H9 (cell line): ENCODE measurements around the gene ARF1. TPM values are rescaled to one million over a fixed set of nuclear protein-coding genes. Genes with fewer than 3 reads are reported as not detected.

Experiments used
- DNase-seq: peaks from one replicate; pipeline ENCODE4 v3.0.0-alpha.2; 2017
- H2AFZ ChIP-seq: one replicate; pipeline ENCODE4 v1.6.1; 2013; ENCODE audit warnings: mild to moderate bottlenecking, low read length, control low read depth, moderate library complexity
- H2AK5ac ChIP-seq: 2 replicates; pipeline ENCODE4 v1.6.1; 2013; ENCODE audit warnings: low read length, control low read depth, mixed read lengths; ENCODE audit not compliant: insufficient read length
- H2BK120ac ChIP-seq: one replicate; pipeline ENCODE4 v1.6.1; 2013; ENCODE audit warnings: low read depth, mild to moderate bottlenecking, low read length, control low read depth, inconsistent platforms; ENCODE audit not compliant: poor library complexity, severe bottlenecking
- H2BK12ac ChIP-seq: 2 replicates; pipeline ENCODE4 v1.6.1; 2013; ENCODE audit warnings: low read length, control low read depth, mixed read lengths, low read depth; ENCODE audit not compliant: insufficient read length
- H2BK15ac ChIP-seq: 2 replicates; pipeline ENCODE4 v1.6.1; 2013; ENCODE audit warnings: low read depth, low read length, control low read depth
- H2BK20ac ChIP-seq: one replicate; pipeline ENCODE4 v1.6.1; 2013; ENCODE audit warnings: low read depth, mild to moderate bottlenecking, low read length, control low read depth, inconsistent platforms; ENCODE audit not compliant: poor library complexity, severe bottlenecking
- H2BK5ac ChIP-seq: 2 replicates; pipeline ENCODE4 v1.6.1; 2013; ENCODE audit warnings: low read length, control low read depth, mixed read lengths; ENCODE audit not compliant: insufficient read length
- H3K14ac ChIP-seq: 2 replicates; pipeline ENCODE4 v1.6.1; 2013; ENCODE audit warnings: low read length, control low read depth; ENCODE audit not compliant: insufficient read depth
- H3K18ac ChIP-seq: 2 replicates; pipeline ENCODE4 v1.6.1; 2013; ENCODE audit warnings: low read depth, mild to moderate bottlenecking, mixed read lengths, low read length, control low read depth; ENCODE audit not compliant: insufficient read length
- H3K23ac ChIP-seq: 2 replicates; pipeline ENCODE4 v1.6.1; 2013; ENCODE audit warnings: low read length, control low read depth, mixed read lengths, low read depth; ENCODE audit not compliant: insufficient read length
- H3K23me2 ChIP-seq: 2 replicates; pipeline ENCODE4 v1.6.1; 2013; ENCODE audit warnings: low read depth, mild to moderate bottlenecking, mixed read lengths, low read length, control low read depth; ENCODE audit not compliant: insufficient read length, poor library complexity, severe bottlenecking
- H3K27ac ChIP-seq: 2 replicates; pipeline ENCODE4 v1.5.1; 2013; ENCODE audit warnings: low read length, control low read depth, mixed read lengths, low read depth; ENCODE audit not compliant: insufficient read length
- H3K27me3 ChIP-seq: 2 replicates; pipeline ENCODE4 v1.6.1; 2013; ENCODE audit warnings: low read length, control low read depth, inconsistent platforms; ENCODE audit not compliant: insufficient read depth
- H3K4ac ChIP-seq: 2 replicates; pipeline ENCODE4 v1.6.1; 2013; ENCODE audit warnings: low read depth, mild to moderate bottlenecking, control low read depth, inconsistent platforms, low read length, moderate library complexity
- H3K4me1 ChIP-seq: 2 replicates; pipeline ENCODE4 v1.6.1; 2013; ENCODE audit warnings: low read length, control low read depth, inconsistent platforms; ENCODE audit not compliant: insufficient read depth
- H3K4me2 ChIP-seq: 2 replicates; pipeline ENCODE4 v1.6.1; 2013; ENCODE audit warnings: low read length, control low read depth, mixed read lengths; ENCODE audit not compliant: insufficient read length, insufficient read depth
- H3K56ac ChIP-seq: 2 replicates; pipeline ENCODE4 v1.6.1; 2013; ENCODE audit warnings: low read depth, mild to moderate bottlenecking, mixed read lengths, low read length, control low read depth; ENCODE audit not compliant: insufficient read length
- H3K79me1 ChIP-seq: 2 replicates; pipeline ENCODE4 v1.6.1; 2013; ENCODE audit warnings: low read depth, mild to moderate bottlenecking, moderate library complexity, low read length, control low read depth, inconsistent platforms; ENCODE audit not compliant: insufficient read depth, poor library complexity, severe bottlenecking
- H3K79me2 ChIP-seq: 2 replicates; pipeline ENCODE4 v1.6.1; 2013; ENCODE audit warnings: low read length, control low read depth, inconsistent platforms; ENCODE audit not compliant: insufficient read depth
- H3K9ac ChIP-seq: 2 replicates; pipeline ENCODE4 v1.6.1; 2013; ENCODE audit warnings: low read length, control low read depth, mixed read lengths; ENCODE audit not compliant: insufficient read length; ENCODE audit errors: extremely low read depth
- H3K9me3 ChIP-seq: one replicate; pipeline ENCODE4 v1.6.1; 2013; ENCODE audit warnings: low read depth, low read length, inconsistent platforms; ENCODE audit not compliant: control insufficient read depth
- H3T11ph ChIP-seq: one replicate; pipeline ENCODE4 v1.6.1; 2013; ENCODE audit warnings: mild to moderate bottlenecking, low read length, control low read depth, inconsistent platforms
- H4K20me1 ChIP-seq: one replicate; pipeline ENCODE4 v1.6.1; 2013; ENCODE audit not compliant: control insufficient read depth, insufficient read length, insufficient read depth
- H4K5ac ChIP-seq: 2 replicates; pipeline ENCODE4 v1.6.1; 2013; ENCODE audit warnings: low read depth, mild to moderate bottlenecking, mixed read lengths, low read length, control low read depth; ENCODE audit not compliant: insufficient read length
- H4K8ac ChIP-seq: replicated peaks from 2 replicates; pipeline ENCODE4 v1.6.1; 2013; ENCODE audit warnings: low read length, control low read depth, mixed read lengths, low read depth; ENCODE audit not compliant: insufficient read length
- H4K91ac ChIP-seq: 2 replicates; pipeline ENCODE4 v1.6.1; 2013; ENCODE audit warnings: low read depth, mild to moderate bottlenecking, moderate library complexity, mixed read lengths, low read length, control low read depth; ENCODE audit not compliant: insufficient read length
- H3K27ac Mint-ChIP-seq, 3 experiments: 2 replicates in 2 of 3; 3 replicates in 1 of 3; pipeline ENCODE4 v1.8.0; 2020 to 2021; ENCODE audit warnings: mixed read lengths in 3 of 3, mild to moderate bottlenecking in 1 of 3, moderate library complexity in 1 of 3
- H3K27me3 Mint-ChIP-seq: 2 replicates; pipeline ENCODE4 v1.8.0; 2021; ENCODE audit warnings: low read depth, mild to moderate bottlenecking, moderate library complexity, mixed read lengths
- H3K36me3 Mint-ChIP-seq, 3 experiments: 2 replicates in 2 of 3; 3 replicates in 1 of 3; pipeline ENCODE4 v1.8.0; 2020 to 2021; ENCODE audit warnings: low read depth in 3 of 3, mixed read lengths in 3 of 3; ENCODE audit not compliant: insufficient read depth in 1 of 3
- H3K4me1 Mint-ChIP-seq, 2 experiments: 2 replicates each; pipeline ENCODE4 v1.8.0; 2020; ENCODE audit warnings: mixed read lengths in 2 of 2
- H3K4me3 Mint-ChIP-seq, 2 experiments: 2 replicates in 1 of 2; 3 replicates in 1 of 2; pipeline ENCODE4 v1.8.0; 2020 to 2021; ENCODE audit warnings: mild to moderate bottlenecking in 2 of 2, mixed read lengths in 2 of 2, moderate library complexity in 1 of 2
- H3K9me3 Mint-ChIP-seq, 2 experiments: 2 replicates in 1 of 2; 3 replicates in 1 of 2; pipeline ENCODE4 v1.8.0; 2020; ENCODE audit warnings: mild to moderate bottlenecking in 2 of 2, mixed read lengths in 2 of 2, moderate library complexity in 1 of 2
- WGBS: extraction: QIAGEN DNeasy Blood & Tissue Kit; methylation state at CpG from one replicate; pipeline ENCODE4 v1.1.7; 2013; ENCODE audit warnings: missing lambda C conversion rate, low lambda C conversion rate, mixed read lengths; ENCODE audit not compliant: insufficient read length; ENCODE audit errors: extremely low coverage; 5-methylcytosine and 5-hydroxymethylcytosine counted together
- total RNA-seq: library from RNA; stranded (reverse); gene quantifications from 2 replicates; pipeline ENCODE4 v1.2.1, GENCODE V29; 2021
- TF ChIP-seq, protein P1 (sequence below): fragments of 200-600 bp; sonication (generic); conservative IDR thresholded peaks from 3 replicates; pipeline ENCODE4 v1.8.0; 2021; ENCODE audit warnings: antibody characterized with exemption, mild to moderate bottlenecking

ARF1 gene
- total RNA-seq, 1 experiment from 2014 or later: 258 TPM

DNA sequence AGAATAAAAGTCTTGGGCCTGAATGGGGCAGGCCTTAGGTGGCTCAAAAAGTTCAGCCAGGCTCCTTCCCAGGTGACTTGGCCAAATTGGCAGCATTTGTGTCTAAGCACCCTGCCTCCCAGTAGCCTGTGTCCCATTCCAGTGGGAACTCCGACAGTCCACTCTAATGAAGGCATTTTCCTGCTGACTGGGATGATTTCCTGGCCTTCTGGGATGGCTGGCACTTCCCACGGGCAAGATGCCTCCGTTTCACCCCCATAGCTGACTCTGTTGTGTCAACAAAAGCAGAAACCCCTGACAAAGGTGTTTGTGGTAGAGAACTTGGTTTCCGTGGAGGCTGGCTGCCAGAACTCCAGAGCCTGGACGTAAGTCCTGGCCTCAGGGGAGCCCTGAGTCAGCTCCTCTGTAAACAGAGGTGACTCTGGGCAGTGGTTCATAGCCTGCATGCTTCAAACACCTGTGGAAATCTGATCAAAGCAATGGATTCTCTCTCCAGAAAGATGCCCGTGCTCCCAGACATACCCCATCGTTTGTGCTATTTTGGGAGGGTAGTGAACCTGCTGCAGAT is 39.1 kb upstream of the ARF1 start:
- H3T11ph ChIP-seq: no peak overlapping the region
- no peaks in the 10 kb centered on the region for H3K9me3 ChIP-seq
- H3K79me1 ChIP-seq: no peaks in the 10 kb centered on the region
- H3K4me1 Mint-ChIP-seq: peaks cover 2 to 9% of the 10 kb centered on the region in 2 experiments; a peak in 3 of 4 replicates
- no peak overlapping the region for H3K9ac ChIP-seq
- H3K4me3 Mint-ChIP-seq: no peak overlapping the region
- no peak overlapping the region for H4K91ac ChIP-seq
- H2BK12ac ChIP-seq: no peak overlapping the region
- no peak overlapping the region for H4K5ac ChIP-seq
- H4K20me1 ChIP-seq: no peaks in the 10 kb centered on the region
- H3K36me3 Mint-ChIP-seq: no peaks in the 10 kb centered on the region; a peak in 1 of 7 replicates
- no peaks in the 10 kb centered on the region for H3K79me2 ChIP-seq
- H3K14ac ChIP-seq: no peak overlapping the region; the same call in 1 of the 2 replicates
- TF ChIP-seq, protein P1, sequence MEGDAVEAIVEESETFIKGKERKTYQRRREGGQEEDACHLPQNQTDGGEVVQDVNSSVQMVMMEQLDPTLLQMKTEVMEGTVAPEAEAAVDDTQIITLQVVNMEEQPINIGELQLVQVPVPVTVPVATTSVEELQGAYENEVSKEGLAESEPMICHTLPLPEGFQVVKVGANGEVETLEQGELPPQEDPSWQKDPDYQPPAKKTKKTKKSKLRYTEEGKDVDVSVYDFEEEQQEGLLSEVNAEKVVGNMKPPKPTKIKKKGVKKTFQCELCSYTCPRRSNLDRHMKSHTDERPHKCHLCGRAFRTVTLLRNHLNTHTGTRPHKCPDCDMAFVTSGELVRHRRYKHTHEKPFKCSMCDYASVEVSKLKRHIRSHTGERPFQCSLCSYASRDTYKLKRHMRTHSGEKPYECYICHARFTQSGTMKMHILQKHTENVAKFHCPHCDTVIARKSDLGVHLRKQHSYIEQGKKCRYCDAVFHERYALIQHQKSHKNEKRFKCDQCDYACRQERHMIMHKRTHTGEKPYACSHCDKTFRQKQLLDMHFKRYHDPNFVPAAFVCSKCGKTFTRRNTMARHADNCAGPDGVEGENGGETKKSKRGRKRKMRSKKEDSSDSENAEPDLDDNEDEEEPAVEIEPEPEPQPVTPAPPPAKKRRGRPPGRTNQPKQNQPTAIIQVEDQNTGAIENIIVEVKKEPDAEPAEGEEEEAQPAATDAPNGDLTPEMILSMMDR: no peak
- no peak overlapping the region for H3K4ac ChIP-seq
- H3K9me3 Mint-ChIP-seq: peaks cover 0 to 4% of the 10 kb centered on the region in 2 experiments; a peak in 2 of 5 replicates
- H2AFZ ChIP-seq: no peak overlapping the region
- H2AK5ac ChIP-seq: no peak overlapping the region
- no peak overlapping the region for H3K56ac ChIP-seq
- no peak overlapping the region for H2BK20ac ChIP-seq
- peaks cover 3% of the 10 kb centered on the region for H3K23me2 ChIP-seq
- DNase-seq: peak; percentile 7
- H3K4me1 ChIP-seq: no peaks in the 10 kb centered on the region; the same call in 1 of the 2 replicates
- WGBS: no CpG with 5 or more reads among the region's 7 CpGs
- H4K8ac ChIP-seq: no peak overlapping the region
- H2BK5ac ChIP-seq: no peak overlapping the region
- H2BK15ac ChIP-seq: no peak overlapping the region
- no peak overlapping the region for H3K18ac ChIP-seq
- no peak overlapping the region for H3K23ac ChIP-seq
- peaks cover 27% of the 10 kb centered on the region; the same call in 1 of the 2 replicates for H3K27me3 ChIP-seq
- peaks cover 25% of the 10 kb centered on the region for H3K27me3 Mint-ChIP-seq
- H2BK120ac ChIP-seq: no peak overlapping the region
- no peak overlapping the region for H3K27ac ChIP-seq
- H3K27ac Mint-ChIP-seq: no peak overlapping the region
- H3K4me2 ChIP-seq: no peak overlapping the region
